K562 (cell line): ENCODE measurements around the gene USHBP1. TPM values are rescaled to one million over a fixed set of nuclear protein-coding genes. Genes with fewer than 3 reads are reported as not detected.

ENCODE experiments used
- ATAC-seq: fragments of 200-7000 bp; cut with Tn5 transposase; 3 replicates; pipeline ENCODE4 v1.9.1; 2020; ENCODE audit warnings: moderate library complexity
- BruUV-seq: library from RNA; stranded (reverse); fragments of 400-500 nt; replicated peaks from 2 replicates; lab custom pipeline; 2021; lab: Mats Ljungman, UMichigan
- CTCF ChIA-PET: fragments of 300-600 bp; formaldehyde crosslinking; extraction: SDS; loops from one replicate; lab custom pipeline; 2021; ENCODE audit warnings: low intra/inter-chr PET ratio; lab: Yijun Ruan, JAX
- POLR2A ChIA-PET: fragments of 300-600, 350-650 bp; sonication (Branson Sonifier 250); formaldehyde crosslinking; extraction: SDS; loops from one replicate; lab custom pipeline; 2021; ENCODE audit warnings: antibody characterized with exemption, inconsistent platforms; lab: Yijun Ruan, JAX
- DNase-seq, 4 experiments: peaks; one replicate each; pipeline versions ENCODE4 v3.0.0 to v3.0.0-alpha.2; 2011 to 2018; ENCODE audit warnings: low spot score in 3 of 4, mixed read lengths in 3 of 4; ENCODE audit errors: extremely low read depth in 1 of 4
- FAIRE-seq: peaks from 2 replicates; lab custom pipeline; 2011; peaks lifted over from hg19 to GRCh38; lab: Jason Lieb, UNC
- H2AFZ ChIP-seq: 2 replicates; pipeline ENCODE4 v1.6.0; 2011; ENCODE audit warnings: low read depth, low read length, control low read depth, inconsistent platforms
- H3K27ac ChIP-seq: fragments of 200-600 bp; 3 replicates; pipeline ENCODE4 v1.8.0; 2011; ENCODE audit warnings: low read depth, mild to moderate bottlenecking, control low read depth, inconsistent platforms, low read length, moderate library complexity, mixed read lengths; ENCODE audit errors: extremely low read depth
- H3K27me3 ChIP-seq, 2 experiments: fragments of 300-600 bp in 1 of 2; 2 replicates in 1 of 2; 3 replicates in 1 of 2; pipeline versions ENCODE4 v1.6.0 to v1.8.0; 2011; ENCODE audit warnings: inconsistent platforms in 2 of 2, low read length in 2 of 2, mild to moderate bottlenecking in 1 of 2, mixed read lengths in 1 of 2, moderate library complexity in 1 of 2; ENCODE audit not compliant: control insufficient read depth in 2 of 2, insufficient read depth in 2 of 2
- H3K36me3 ChIP-seq: fragments of 300-600 bp; 3 replicates; pipeline ENCODE4 v1.8.0; 2011; ENCODE audit warnings: mild to moderate bottlenecking, low read length, inconsistent platforms; ENCODE audit not compliant: control insufficient read depth, insufficient read depth
- H3K4me1 ChIP-seq, 2 experiments: fragments of 200-600 bp in 1 of 2; replicated peaks in 1 of 2; 2 replicates in 1 of 2; 3 replicates in 1 of 2; pipeline versions ENCODE4 v1.5.1 to v1.8.0; 2011; ENCODE audit warnings: inconsistent platforms in 2 of 2, low read length in 2 of 2, mild to moderate bottlenecking in 1 of 2, mixed read lengths in 1 of 2, moderate library complexity in 1 of 2; ENCODE audit not compliant: control insufficient read depth in 2 of 2, insufficient read depth in 2 of 2
- H3K4me2 ChIP-seq: 2 replicates; pipeline ENCODE4 v1.6.1; 2011; ENCODE audit warnings: low read length, control low read depth, inconsistent platforms, mixed read lengths; ENCODE audit not compliant: insufficient read depth
- H3K4me3 ChIP-seq: fragments of 200-600 bp; sonication (generic), shearing (Covaris generic); 2 replicates; pipeline ENCODE4 v1.5.1; 2016; ENCODE audit warnings: control low read depth, inconsistent platforms
- H3K79me2 ChIP-seq: fragments of 200-600 bp; 3 replicates; pipeline ENCODE4 v1.8.0; 2011; ENCODE audit warnings: low read length, inconsistent platforms; ENCODE audit not compliant: control insufficient read depth, insufficient read depth
- H3K9ac ChIP-seq, 2 experiments: 2 replicates each; pipeline versions ENCODE4 v1.6.0 to v1.6.1; 2011; ENCODE audit warnings: low read depth in 2 of 2, low read length in 2 of 2, control low read depth in 1 of 2, inconsistent platforms in 1 of 2, mild to moderate bottlenecking in 1 of 2, mixed read lengths in 1 of 2; ENCODE audit not compliant: insufficient read depth in 1 of 2
- H3K9me1 ChIP-seq: one replicate; pipeline ENCODE4 v1.6.0; 2011; ENCODE audit warnings: inconsistent platforms, mild to moderate bottlenecking, low read length, moderate library complexity; ENCODE audit not compliant: control insufficient read depth, insufficient read depth
- H3K9me3 ChIP-seq: replicated peaks from 2 replicates; pipeline ENCODE4 v1.5.1; 2011; ENCODE audit warnings: low read depth, low read length, inconsistent platforms; ENCODE audit not compliant: control insufficient read depth, insufficient read depth
- H4K20me1 ChIP-seq: replicated peaks from 2 replicates; pipeline ENCODE4 v1.6.1; 2011; ENCODE audit warnings: low read length, inconsistent platforms, mixed read lengths; ENCODE audit not compliant: control insufficient read depth, insufficient read depth
- CTBP1 ChIP-seq: fragments of 450-650 bp; IDR thresholded peaks from 2 replicates; pipeline ENCODE4 v1.6.1; 2016; ENCODE audit warnings: borderline replicate concordance
- RAD21 ChIP-seq, 2 experiments: fragments of 250-450 bp in 1 of 2; fragments of 450-650 bp in 1 of 2; sonication (Bioruptor Pico) in 1 of 2; formaldehyde crosslinking in 1 of 2; IDR thresholded peaks in 1 of 2; conservative IDR thresholded peaks in 1 of 2; 2 replicates each; pipeline versions ENCODE4 v1.4.0 to v1.8.0; 2020 to 2022; ENCODE audit warnings: mild to moderate bottlenecking in 2 of 2, moderate library complexity in 1 of 2
- RBM39 ChIP-seq: fragments of 200-400 bp; formaldehyde crosslinking; optimal IDR thresholded peaks from 2 replicates; pipeline ENCODE3; 2018; ENCODE audit warnings: low read depth, low read length
- SIX5 ChIP-seq, 2 experiments: IDR thresholded peaks; 2 replicates each; pipeline ENCODE4 v1.6.1; 2011; ENCODE audit warnings: low read length in 2 of 2, borderline replicate concordance in 1 of 2, low read depth in 1 of 2, mild to moderate bottlenecking in 1 of 2, moderate library complexity in 1 of 2; ENCODE audit not compliant: insufficient read depth in 1 of 2
- ZC3H8 ChIP-seq: fragments of 450-650 bp; IDR thresholded peaks from 2 replicates; pipeline ENCODE4 v1.6.1; 2017
- ZNF274 ChIP-seq: IDR thresholded peaks from 2 replicates; pipeline ENCODE4 v1.6.1; 2011; ENCODE audit warnings: low read depth, mild to moderate bottlenecking, low read length, moderate library complexity, borderline replicate concordance
- ZNF384 ChIP-seq: IDR thresholded peaks from 2 replicates; pipeline ENCODE4 v1.6.1; 2012; ENCODE audit warnings: low read depth, low read length, improper control_type of control experiment
- WGBS: fragments of 100-300 bp; shearing (Covaris generic); methylation state at CpG from one replicate; pipeline ENCODE4 v1.1.6; 2016; ENCODE audit warnings: low coverage, mixed read lengths; ENCODE audit not compliant: insufficient coverage; ENCODE audit errors: missing lambda C conversion rate; 5-methylcytosine and 5-hydroxymethylcytosine counted together
- in situ Hi-C: fragments of 300-500 bp; cut with MboI; formaldehyde crosslinking; loops from 4 replicates; pipeline ENCODE4 v1.15.0; 2018; ENCODE audit warnings: inconsistent platforms, mixed read lengths
- intact Hi-C: fragments of 100-400 bp; cut with micrococcal nuclease; formaldehyde crosslinking; loops from 2 replicates; pipeline ENCODE4 v1.14.2; 2022
- polyA plus RNA-seq, 8 experiments: library from polyadenylated mRNA; depleted of rRNA in 4 of 8; stranded (reverse) in 5 of 8; unstranded in 3 of 8; fragments of >200 nt; fragmentation: Nextera tagmentation in 2 of 8; fragmentation: Illumina TruSeq in 1 of 8; extraction: Ambion mirVana in 2 of 8; extraction: Trizol in 1 of 8; gene quantifications; 2 replicates each; pipeline versions ENCODE4 v1.2.1 to v1.2.3, GENCODE V29; 2011 to 2014; ENCODE audit warnings: inconsistent platforms in 1 of 8, missing spikeins in 1 of 8
- total RNA-seq, 7 experiments: library from RNA; depleted of rRNA in 6 of 7; stranded (reverse); fragments of >200 nt in 6 of 7; fragmentation: Illumina TruSeq in 2 of 7; extraction: Trizol in 2 of 7; gene quantifications; 2 replicates each; pipeline versions ENCODE4 v1.2.1 to v1.2.3, GENCODE V29; 2011 to 2021; ENCODE audit warnings: low replicate concordance in 1 of 7
- TF ChIP-seq, protein P1 (sequence below): sonication (generic); formaldehyde crosslinking; IDR thresholded peaks from 2 replicates; pipeline ENCODE4 v1.9.0; 2022; ENCODE audit warnings: mild to moderate bottlenecking, missing genetic modification reagents

The USHBP1 gene
- total and polyA plus RNA-seq, 9 of the 15 experiments (the other 6 are each of a cell fraction or from before 2014, with no cell fraction given), result 0.03 to 0.10 (median 0.05) TPM; not detected in 5

DNA sequence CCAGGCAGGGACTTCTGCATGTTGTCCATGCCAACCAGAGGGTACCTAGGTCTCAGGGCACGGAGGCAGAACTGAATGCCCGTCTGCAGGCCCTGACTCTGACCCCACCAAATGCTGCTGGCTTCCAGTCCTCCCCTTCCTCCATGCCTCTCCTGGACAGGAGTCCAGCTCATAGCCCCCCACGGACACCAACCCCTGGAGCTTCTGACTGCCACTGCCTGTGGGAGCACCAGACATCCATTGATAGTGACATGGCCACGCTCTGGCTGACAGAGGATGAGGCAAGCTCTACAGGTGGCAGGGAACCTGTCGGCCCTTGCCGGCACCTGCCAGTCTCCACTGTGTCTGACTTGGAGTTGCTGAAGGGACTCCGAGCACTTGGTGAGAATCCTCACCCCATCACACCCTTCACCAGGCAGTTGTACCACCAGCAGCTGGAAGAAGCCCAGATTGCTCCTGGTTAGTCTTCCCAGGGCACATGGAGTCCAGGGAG is 19.0 kb upstream of the USHBP1 start:
- peaks cover 5% of the 10 kb centered on the region; the same call in 2 of the 3 replicates for H3K79me2 ChIP-seq
- no peak overlapping the region for H2AFZ ChIP-seq
- in situ Hi-C loops, result no loop called here
- no peak overlapping the region for H3K9ac ChIP-seq
- CTCF ChIA-PET, result interaction anchor here (1.2 to 2.0 kb wide), 2 partner anchors 74 to 79 kb away, joined by 8 to 23 read pairs; no protein-coding TSS in a partner anchor
- intact Hi-C loops, result loop anchor here (2.0 to 5.0 kb wide), 2 partner anchors 217 to 511 kb away; no protein-coding TSS in a partner anchor
- WGBS, result 40% methylated on average over 7 of the region's 7 CpGs
- H3K4me2 ChIP-seq, result no peak overlapping the region
- peaks cover 22% of the 10 kb centered on the region; the same call in 1 of the 3 replicates for H3K36me3 ChIP-seq
- peaks cover 6% of the 10 kb centered on the region; the same call in 1 of the 2 replicates for H4K20me1 ChIP-seq
- ATAC-seq (no peak), FAIRE-seq (no peak), DNase-seq (no peak)
- H3K4me3 ChIP-seq, result no peak overlapping the region
- H3K9me1 ChIP-seq, result peaks cover 3% of the 10 kb centered on the region
- H3K9me3 ChIP-seq, result no peaks in the 10 kb centered on the region
- H3K4me1 ChIP-seq, result peaks cover 2 to 38% of the 10 kb centered on the region in 2 experiments
- POLR2A ChIA-PET, result interaction anchor here (0.6 to 1.6 kb wide), 5 partner anchors 9 to 151 kb away, joined by 3 to 5 read pairs (median 3); no protein-coding TSS in a partner anchor
- no TSS peak for BruUV-seq
- TF ChIP-seq, protein P1, sequence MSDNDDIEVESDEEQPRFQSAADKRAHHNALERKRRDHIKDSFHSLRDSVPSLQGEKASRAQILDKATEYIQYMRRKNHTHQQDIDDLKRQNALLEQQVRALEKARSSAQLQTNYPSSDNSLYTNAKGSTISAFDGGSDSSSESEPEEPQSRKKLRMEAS, result 0 out of 2 replicates have a peak, but pooled peaks have one; percentile 22
- TF ChIP-seq CTBP1 (no peak), RAD21 (CRISPR knock-in tag; conservative IDR thresholded peaks at IDR 0.05 in 1 of 2, IDR thresholded peaks at IDR 0.05 in 1 of 2) (no peak), ZC3H8 (no peak), ZNF274 (no peak), SIX5 (IDR thresholded peaks at IDR 0.05; ENCODE audit: borderline replicate concordance in 1 of 2, insufficient read depth in 1 of 2, low read depth in 1 of 2, low read length in 2 of 2) (no peak), RBM39 (no peak), ZNF384 (no peak)
- H3K27me3 ChIP-seq, result no peaks in the 10 kb centered on the region
- no peak overlapping the region for H3K27ac ChIP-seq
